GM19397 (cell line): ENCODE measurements around the gene RPS21.

ENCODE experiments used
- ATAC-seq: cut with Tn5 transposase; IDR thresholded peaks from one replicate; pipeline ENCODE4 v1.9.1; 2021; ENCODE audit warnings: mild to moderate bottlenecking, moderate library complexity; ENCODE audit not compliant: unreplicated experiment

The RPS21 gene

DNA sequence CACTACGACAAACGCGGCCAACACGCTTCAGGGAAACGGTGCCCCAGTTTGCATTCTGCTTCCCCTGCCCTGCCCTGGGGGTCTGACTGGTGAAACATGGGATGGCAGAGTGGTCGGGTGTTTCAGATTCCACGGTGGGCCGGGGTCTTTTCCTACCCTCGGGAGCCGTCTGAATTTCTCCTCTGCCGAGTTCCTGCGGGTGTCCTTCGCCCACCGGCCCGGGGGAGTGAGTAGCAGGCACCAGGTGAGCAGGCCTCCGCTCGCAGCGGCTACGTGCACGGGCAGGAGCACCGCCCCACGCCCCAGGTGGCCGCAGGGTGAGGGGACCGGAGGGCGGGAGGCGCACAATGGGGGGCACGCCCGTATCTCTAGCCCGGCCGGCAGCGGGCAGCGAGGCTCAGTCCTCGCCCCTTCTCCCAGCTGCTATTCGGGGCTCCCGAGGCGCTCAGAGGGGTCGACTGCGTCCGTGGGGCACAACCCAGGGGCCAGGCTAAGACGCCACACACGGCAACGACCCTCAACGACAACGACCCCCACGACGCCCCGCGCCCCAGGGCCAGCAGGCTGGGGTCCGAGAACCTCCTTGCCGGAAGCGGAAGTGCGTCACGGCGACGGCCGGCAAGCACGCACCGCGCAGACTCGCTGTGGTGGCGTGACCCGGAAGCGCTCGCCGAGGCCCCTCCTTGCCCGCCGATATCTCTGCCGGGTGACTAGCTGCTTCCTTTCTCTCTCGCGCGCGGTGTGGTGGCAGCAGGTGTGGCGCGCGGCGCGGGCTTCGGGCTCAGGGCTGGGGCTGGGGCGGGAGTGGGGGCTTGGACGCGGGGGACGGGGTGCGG, at the start of gene RPS21:
Gene RPS21, plus strand, starts transcription at position 721 of the 836 bp plus-strand sequence. CDS start 236 bp downstream, outside the sequence.
- ATAC-seq, result peak; percentile 81

- ATAC-seq, result peak; percentile 37
Measured at GRCh38 chr20:62337558-62338293, 49.2 kb upstream of the RPS21 start.

DNA sequence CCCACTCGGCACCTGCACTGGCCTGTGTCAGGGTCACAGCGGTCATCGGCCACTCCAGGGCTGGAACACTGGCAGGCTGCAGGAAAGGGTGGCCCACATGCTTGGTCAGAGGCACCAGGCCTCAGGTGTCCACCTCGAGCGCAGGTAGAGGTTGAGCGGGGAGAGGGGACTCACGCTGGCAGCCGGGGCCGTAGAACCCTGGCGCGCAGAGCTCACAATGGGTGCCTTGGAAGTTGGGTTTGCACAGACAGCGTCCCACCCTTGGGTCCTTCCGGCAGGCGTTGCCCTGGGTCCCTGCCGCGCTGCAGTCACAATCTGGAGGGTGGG, 48.6 kb upstream of the RPS21 start:
- ATAC-seq, result no peak

GRCh38 chr20:62339647-62340062, 47.2 kb upstream of the RPS21 start:
- ATAC-seq, result peak; percentile 64

DNA sequence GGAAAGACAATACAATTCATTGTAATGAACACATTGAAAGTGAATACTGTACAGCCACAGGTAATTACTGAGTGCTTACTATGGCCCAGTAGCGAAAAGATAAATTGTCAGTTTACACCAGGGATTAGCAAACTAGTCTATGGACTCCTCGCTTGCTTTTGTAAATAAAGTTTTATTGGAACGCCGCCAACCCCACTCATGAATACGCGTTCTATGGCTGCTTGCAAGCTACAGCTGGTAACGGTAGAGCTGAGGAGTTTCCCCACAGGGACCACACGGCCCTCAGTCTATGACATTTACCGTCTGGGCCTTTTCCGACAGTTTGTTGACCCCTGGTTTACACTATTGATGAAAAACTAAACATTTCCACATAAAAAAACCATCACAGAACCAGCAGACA, 44.0 kb upstream of the RPS21 start:
- no peak for ATAC-seq

- ATAC-seq, result no peak
Measured at GRCh38 chr20:62344092-62344491, 42.8 kb upstream of the RPS21 start.

- ATAC-seq, result no peak
Measured at GRCh38 chr20:62344782-62345181, 42.1 kb upstream of the RPS21 start.

- ATAC-seq, result no peak
Measured at GRCh38 chr20:62345681-62346370, 41.1 kb upstream of the RPS21 start.

GRCh38 chr20:62346398-62347150, 40.3 kb upstream of the RPS21 start:
- no peak for ATAC-seq

DNA sequence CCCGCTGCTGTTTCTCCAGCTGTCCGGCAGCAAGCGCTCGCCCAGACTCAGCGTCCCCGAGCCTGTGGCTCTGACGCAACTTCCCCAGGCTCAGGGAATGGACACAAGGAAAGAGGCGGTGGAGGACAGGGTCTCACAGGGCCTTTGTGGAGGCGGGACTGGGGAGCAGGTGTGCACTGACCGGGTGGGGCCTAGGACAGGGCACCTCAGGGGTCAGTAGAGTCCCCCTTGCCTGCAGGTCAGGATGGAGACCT, 39.8 kb upstream of the RPS21 start:
- no peak for ATAC-seq

DNA sequence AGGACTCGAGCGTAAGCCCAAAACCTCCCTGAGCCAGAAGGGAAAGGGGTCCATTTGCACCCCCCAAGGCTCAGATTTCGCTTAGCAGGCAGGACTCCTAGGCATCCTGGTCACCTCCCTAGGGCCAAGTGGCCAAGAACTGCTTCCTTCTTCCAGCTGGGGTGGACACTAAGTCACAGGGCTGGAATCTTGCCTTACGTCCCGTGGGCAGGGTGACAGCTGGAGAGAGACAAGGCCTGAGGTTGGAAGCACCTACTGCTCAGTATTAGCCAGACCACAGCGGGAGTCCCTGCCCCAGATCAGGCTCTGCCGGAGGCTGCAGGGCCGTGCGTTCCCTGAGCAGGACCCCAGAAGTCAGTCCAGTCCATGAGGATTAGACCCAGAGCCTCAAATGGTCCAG, 39.5 kb upstream of the RPS21 start:
- ATAC-seq, result no peak

DNA sequence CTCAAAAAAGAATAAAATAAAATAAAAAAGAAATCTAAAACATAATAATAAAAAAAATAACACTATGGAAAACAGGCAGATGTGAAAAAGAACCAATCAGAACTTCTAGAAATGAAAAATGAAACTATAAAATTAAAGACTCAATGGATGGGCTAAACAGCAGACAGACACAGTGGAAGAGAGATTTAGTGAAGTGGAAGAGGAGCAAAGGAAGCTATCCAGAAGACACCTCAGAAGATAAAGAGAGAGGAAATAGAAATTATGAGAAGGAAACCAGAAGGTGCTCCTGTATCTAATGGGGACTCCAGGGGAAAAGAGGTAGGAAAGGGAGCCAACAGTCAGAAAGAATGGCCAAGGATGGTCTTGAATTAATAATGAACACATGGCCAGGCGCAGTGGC, 38.3 kb upstream of the RPS21 start:
- no peak for ATAC-seq

DNA sequence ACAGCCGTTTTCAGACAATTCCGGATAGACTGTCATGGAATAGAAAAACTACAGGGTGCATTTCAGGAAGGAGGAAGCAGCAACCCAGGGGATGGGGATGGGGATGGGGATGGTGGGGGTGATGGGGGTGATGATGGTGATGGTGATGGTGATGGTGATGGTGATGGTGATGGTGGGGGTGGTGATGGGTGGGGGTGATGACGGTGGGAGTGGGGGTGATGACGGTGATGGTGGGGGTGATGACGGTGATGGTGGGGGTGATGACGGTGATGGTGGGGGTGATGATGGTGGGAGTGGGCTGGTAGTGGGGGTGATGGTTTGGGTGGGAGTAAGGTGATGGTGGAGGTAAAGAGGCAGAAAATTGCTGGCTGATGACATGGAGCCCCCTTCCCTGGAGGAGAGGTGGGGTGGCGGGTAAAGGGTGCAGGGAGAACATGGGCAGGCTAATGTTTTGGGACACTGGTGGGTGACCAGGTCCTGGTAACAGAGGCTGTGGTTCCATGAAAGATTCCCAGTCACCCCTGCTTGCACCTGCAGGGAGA, 37.3 kb upstream of the RPS21 start:
- ATAC-seq, result no peak

- ATAC-seq, result no peak
Measured at GRCh38 chr20:62350098-62350628, 36.7 kb upstream of the RPS21 start.

- ATAC-seq, result no peak
Measured at GRCh38 chr20:62350629-62351422, 36.1 kb upstream of the RPS21 start.

DNA sequence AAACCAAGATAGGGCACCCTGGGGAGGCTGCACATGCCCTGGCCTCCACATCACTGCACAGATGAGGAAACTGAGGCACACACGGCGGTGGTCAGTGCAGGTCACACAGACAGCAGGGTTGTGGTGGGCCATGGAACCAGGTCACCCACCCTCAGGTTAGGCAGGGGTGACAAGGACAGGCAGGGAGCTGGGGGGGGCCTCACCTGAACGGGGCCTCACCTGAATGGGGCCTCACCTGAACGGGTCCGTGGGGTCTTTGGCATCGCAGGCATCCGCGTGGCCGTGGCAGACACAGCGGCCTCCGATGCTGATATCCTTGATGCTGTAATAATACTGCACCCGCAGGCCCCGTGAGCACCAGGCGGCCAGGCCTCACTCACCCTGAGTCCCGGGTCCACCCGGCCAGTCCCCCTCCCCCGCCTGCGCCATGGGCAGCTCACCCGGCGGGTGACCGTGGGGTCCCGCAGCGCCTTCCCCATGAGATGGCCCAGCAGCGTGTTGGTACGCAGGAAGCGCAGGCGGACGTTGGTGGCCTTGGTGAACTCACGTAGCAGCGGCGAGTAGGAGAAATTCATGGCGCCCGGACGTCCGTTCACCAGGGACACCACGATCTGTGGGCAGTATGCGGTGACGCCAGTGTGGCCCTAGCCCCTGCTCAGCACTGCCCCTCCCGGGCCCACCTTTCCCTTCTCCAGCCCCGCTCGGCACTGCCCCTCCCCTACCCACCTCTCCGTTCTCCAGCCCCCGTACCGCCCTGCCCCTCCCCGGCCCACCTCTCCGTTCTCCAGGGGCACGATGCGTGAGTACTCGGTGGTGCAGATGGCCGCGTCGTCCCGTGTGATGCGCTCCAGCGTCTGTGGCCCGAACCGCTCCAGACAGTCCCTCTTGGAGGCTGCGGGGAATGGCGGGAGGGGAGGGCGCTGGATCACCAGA, 35.2 kb upstream of the RPS21 start:
- ATAC-seq, result no peak

- no peak for ATAC-seq
Measured at GRCh38 chr20:62352402-62353288, 34.3 kb upstream of the RPS21 start.
